Fibroblast of lung (primary cell): ENCODE data around the gene IZUMO4. TPM values are rescaled to one million over a fixed set of nuclear protein-coding genes. Genes with fewer than 3 reads are reported as not detected.

ENCODE experiments used
- DNase-seq, 2 donors: peaks; one replicate each; pipeline versions ENCODE4 v3.0.0 to v3.0.0-alpha.2; 2010; ENCODE audit warnings: low read depth in 2 of 2
- H2AFZ ChIP-seq: 2 replicates; pipeline ENCODE4 v1.5.1; 2012; ENCODE audit warnings: low read length, control low read depth, inconsistent platforms
- H3K27ac ChIP-seq: 2 replicates; pipeline ENCODE4 v1.5.1; 2011; ENCODE audit warnings: low read length, control low read depth; ENCODE audit not compliant: insufficient read depth
- H3K27me3 ChIP-seq: 2 replicates; pipeline ENCODE4 v1.5.1; 2011; ENCODE audit warnings: mild to moderate bottlenecking, low read length; ENCODE audit not compliant: control insufficient read depth, insufficient read depth
- H3K36me3 ChIP-seq: 2 replicates; pipeline ENCODE4 v1.5.1; 2011; ENCODE audit warnings: low read length; ENCODE audit not compliant: control insufficient read depth, insufficient read depth
- H3K4me1 ChIP-seq: 2 replicates; pipeline ENCODE4 v1.5.1; 2011; ENCODE audit warnings: low read length; ENCODE audit not compliant: control insufficient read depth, insufficient read depth; ENCODE audit errors: extremely low read depth
- H3K4me2 ChIP-seq: 2 replicates; pipeline ENCODE4 v1.5.1; 2011; ENCODE audit warnings: low read length, control low read depth; ENCODE audit not compliant: insufficient read depth; ENCODE audit errors: extremely low read depth
- H3K4me3 ChIP-seq, 4 experiments: fragments of 200-600 bp in 1 of 4; sonication (generic) in 1 of 4; replicated peaks in 1 of 4; 2 replicates each; pipeline ENCODE4 v1.5.1; 2011 to 2016; ENCODE audit warnings: low read length in 4 of 4, low read depth in 3 of 4, mild to moderate bottlenecking in 3 of 4, control low read depth in 2 of 4, inconsistent platforms in 1 of 4, mixed read lengths in 1 of 4; ENCODE audit not compliant: insufficient read depth in 1 of 4; ENCODE audit errors: control extremely low read depth in 1 of 4
- H3K79me2 ChIP-seq: 2 replicates; pipeline ENCODE4 v1.5.1; 2012; ENCODE audit warnings: mild to moderate bottlenecking, low read length, inconsistent platforms; ENCODE audit not compliant: control insufficient read depth, insufficient read depth
- H3K9ac ChIP-seq: 2 replicates; pipeline ENCODE4 v1.5.1; 2011; ENCODE audit warnings: mild to moderate bottlenecking, low read length, control low read depth; ENCODE audit not compliant: insufficient read depth
- H3K9me3 ChIP-seq: 2 replicates; pipeline ENCODE4 v1.5.1; 2012; ENCODE audit warnings: low read depth, low read length; ENCODE audit not compliant: control insufficient read depth, insufficient read depth
- H4K20me1 ChIP-seq: 2 replicates; pipeline ENCODE4 v1.5.1; 2011; ENCODE audit warnings: low read length; ENCODE audit not compliant: control insufficient read depth, insufficient read depth; ENCODE audit errors: extremely low read depth
- EZH2 ChIP-seq: IDR thresholded peaks from 2 replicates; pipeline ENCODE4 v1.5.1; 2012; ENCODE audit warnings: low read length, control low read depth, mild to moderate bottlenecking; ENCODE audit errors: missing control alignments
- polyA plus RNA-seq, 2 donors: library from polyadenylated mRNA; depleted of rRNA in 1 of 2; stranded (reverse) in 1 of 2; unstranded in 1 of 2; fragments of >200 nt; gene quantifications; 2 replicates each; pipeline ENCODE4 v1.2.1, GENCODE V29; 2011 to 2012; ENCODE audit warnings: missing spikeins in 1 of 2
- total RNA-seq: library from RNA; depleted of rRNA; stranded (reverse); fragments of >200 nt; gene quantifications from 2 replicates; pipeline ENCODE4 v1.2.1, GENCODE V29; 2014
- TF ChIP-seq, protein P1 (sequence below), 2 donors: IDR thresholded peaks in 1 of 2; conservative IDR thresholded peaks in 1 of 2; 1 replicate in 1 of 2; 2 replicates in 1 of 2; pipeline ENCODE4 v1.5.1; 2011 to 2012; ENCODE audit warnings: low read length in 2 of 2, control low read depth in 1 of 2, inconsistent platforms in 1 of 2, low read depth in 1 of 2, mild to moderate bottlenecking in 1 of 2

Gene IZUMO4
- total and polyA plus RNA-seq, 2 donors (not counting 1 experiment from before 2014, with no cell fraction given) = 0.56 to 1.3 TPM

DNA sequence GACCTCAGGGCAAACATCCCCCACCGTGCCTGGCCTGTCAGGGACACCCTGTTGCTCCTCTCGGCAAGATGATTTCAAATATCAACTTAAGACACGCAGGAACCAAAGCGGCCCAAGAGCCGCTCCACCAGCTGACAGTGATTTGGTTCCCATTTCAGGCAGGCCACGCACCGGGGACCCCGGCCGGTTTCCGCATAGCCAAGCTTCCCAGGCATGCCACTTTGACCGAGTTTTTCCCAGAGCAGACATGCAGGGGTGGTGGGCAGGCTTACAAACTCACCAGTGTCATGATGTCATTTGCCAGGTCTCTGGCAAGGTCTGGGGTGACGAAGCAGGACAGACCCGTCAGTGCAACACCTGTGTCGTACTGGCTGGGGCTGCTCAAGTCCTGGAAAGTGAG, 35.5 kb downstream of the IZUMO4 start:
- peaks cover 33% of the 10 kb centered on the region for H3K36me3 ChIP-seq
- H3K4me2 ChIP-seq = no peak overlapping the region
- no peaks in the 10 kb centered on the region for H3K4me1 ChIP-seq
- no peak overlapping the region for H3K4me3 ChIP-seq
- no peaks in the 10 kb centered on the region for H4K20me1 ChIP-seq
- H2AFZ ChIP-seq = no peak overlapping the region
- no peak overlapping the region for H3K27ac ChIP-seq
- no peaks in the 10 kb centered on the region for H3K9me3 ChIP-seq
- peaks cover 33% of the 10 kb centered on the region for H3K79me2 ChIP-seq
- no peak for DNase-seq
- H3K27me3 ChIP-seq = no peaks in the 10 kb centered on the region
- no peak for TF ChIP-seq EZH2
- TF ChIP-seq, protein P1, sequence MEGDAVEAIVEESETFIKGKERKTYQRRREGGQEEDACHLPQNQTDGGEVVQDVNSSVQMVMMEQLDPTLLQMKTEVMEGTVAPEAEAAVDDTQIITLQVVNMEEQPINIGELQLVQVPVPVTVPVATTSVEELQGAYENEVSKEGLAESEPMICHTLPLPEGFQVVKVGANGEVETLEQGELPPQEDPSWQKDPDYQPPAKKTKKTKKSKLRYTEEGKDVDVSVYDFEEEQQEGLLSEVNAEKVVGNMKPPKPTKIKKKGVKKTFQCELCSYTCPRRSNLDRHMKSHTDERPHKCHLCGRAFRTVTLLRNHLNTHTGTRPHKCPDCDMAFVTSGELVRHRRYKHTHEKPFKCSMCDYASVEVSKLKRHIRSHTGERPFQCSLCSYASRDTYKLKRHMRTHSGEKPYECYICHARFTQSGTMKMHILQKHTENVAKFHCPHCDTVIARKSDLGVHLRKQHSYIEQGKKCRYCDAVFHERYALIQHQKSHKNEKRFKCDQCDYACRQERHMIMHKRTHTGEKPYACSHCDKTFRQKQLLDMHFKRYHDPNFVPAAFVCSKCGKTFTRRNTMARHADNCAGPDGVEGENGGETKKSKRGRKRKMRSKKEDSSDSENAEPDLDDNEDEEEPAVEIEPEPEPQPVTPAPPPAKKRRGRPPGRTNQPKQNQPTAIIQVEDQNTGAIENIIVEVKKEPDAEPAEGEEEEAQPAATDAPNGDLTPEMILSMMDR (conservative IDR thresholded peaks at IDR 0.05 in 1 of 2, IDR thresholded peaks at IDR 0.05 in 1 of 2; ENCODE audit: low read depth in 1 of 2, low read length in 2 of 2) = no peak
- no peak overlapping the region for H3K9ac ChIP-seq

DNA sequence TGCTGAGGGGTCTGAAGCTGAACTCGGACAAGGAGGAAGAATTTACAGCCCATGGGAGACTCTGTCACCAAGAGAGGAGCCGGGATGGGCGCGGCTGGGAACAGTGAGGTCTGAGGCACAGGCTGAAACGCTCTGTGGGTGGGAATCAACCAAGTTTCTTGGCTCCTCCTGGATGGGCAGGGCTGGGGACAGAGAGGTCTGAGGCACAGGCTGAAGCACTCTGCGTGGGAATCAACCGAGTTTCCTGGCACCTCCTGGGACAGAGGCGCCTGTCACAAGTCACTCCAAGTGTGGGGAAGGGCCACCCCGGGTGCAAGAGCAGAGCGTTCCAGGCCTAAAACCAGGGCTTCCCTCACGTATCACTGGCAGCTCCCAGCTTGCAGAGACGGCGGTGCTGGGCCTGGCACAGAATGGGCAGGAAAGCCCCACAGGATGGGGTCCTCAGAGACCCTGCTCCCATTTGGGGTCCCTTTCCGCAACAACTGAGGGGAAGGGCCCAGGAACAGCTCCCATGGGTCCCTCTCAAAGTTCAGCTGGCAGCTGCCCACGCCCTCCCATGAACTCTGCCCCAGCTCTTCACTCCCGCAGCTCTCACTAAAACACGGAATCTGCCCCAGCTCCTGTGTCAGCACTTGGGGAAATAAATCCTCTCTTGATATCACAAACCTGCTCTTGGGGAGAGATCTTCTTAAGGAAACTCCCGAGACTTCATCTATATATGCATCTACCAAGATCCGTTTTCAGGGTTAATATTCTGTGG, 36.2 kb downstream of the IZUMO4 start:
- Histone ChIP-seq H3K4me1 (no peaks in the 10 kb centered on the region), H3K27me3 (no peaks in the 10 kb centered on the region), H3K27ac (no peak overlapping the region), H3K9me3 (no peaks in the 10 kb centered on the region), H4K20me1 (no peaks in the 10 kb centered on the region), H3K4me3 (no peak overlapping the region), H2AFZ (no peak overlapping the region), H3K4me2 (no peak overlapping the region), H3K36me3 (peaks cover 35% of the 10 kb centered on the region), H3K79me2 (peaks cover 33% of the 10 kb centered on the region), H3K9ac (no peak overlapping the region)
- TF ChIP-seq, protein P1 (conservative IDR thresholded peaks at IDR 0.05 in 1 of 2, IDR thresholded peaks at IDR 0.05 in 1 of 2; ENCODE audit: low read depth in 1 of 2, low read length in 2 of 2) = no peak
- no peak for TF ChIP-seq EZH2
- DNase-seq = no peak

DNA sequence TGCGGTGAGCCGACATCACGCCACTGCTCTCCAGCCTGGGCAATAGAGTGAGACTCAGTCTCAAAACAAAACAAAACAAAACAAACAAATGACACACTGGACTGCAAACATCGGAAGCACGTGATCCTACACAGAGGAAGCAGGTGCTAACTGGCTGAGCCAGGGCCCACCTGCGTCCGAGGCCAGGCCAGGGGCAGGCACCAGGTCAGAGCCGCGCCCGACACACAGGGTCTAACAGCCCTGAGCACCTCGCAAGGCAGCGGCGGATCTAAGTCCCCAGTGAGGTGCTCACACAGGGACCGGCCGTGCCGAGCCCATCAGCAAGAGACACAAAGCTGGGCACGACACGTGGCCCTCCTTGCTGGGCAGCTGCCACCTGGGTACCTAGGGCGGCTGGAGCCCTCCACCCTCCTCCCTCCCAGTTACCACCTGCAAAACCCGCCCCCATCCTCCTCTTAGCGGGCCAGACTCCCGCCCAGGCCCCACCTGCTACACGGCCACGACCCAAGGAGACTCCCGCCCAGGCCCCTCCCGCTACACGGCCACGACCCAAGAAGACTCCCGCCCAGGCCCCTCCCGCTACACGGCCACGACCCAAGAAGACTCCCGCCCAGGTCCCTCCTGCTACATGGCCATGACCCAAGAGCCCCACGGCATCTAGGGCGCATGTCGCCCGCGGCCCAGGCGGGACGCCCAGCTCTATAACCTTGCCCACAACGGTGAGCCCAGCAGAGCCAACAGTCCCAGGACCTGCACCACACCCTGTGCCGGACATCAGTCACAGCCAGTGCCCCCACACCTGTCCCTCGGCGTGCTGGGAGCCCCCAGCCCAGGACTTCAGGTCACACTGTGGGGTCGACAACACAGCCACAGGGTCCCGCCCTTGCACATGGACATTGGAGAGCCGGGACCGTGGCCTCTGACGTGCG, 39.0 kb downstream of the IZUMO4 start:
- H3K27ac ChIP-seq = no peak overlapping the region
- no peak for DNase-seq
- no peak overlapping the region for H3K4me3 ChIP-seq
- H2AFZ ChIP-seq = no peak overlapping the region
- peaks cover 36% of the 10 kb centered on the region for H3K36me3 ChIP-seq
- no peaks in the 10 kb centered on the region for H3K4me1 ChIP-seq
- no peaks in the 10 kb centered on the region for H4K20me1 ChIP-seq
- no peaks in the 10 kb centered on the region for H3K27me3 ChIP-seq
- H3K79me2 ChIP-seq = peaks cover 45% of the 10 kb centered on the region
- no peaks in the 10 kb centered on the region for H3K9me3 ChIP-seq
- no peak overlapping the region for H3K4me2 ChIP-seq
- no peak for TF ChIP-seq EZH2
- TF ChIP-seq, protein P1 (conservative IDR thresholded peaks at IDR 0.05 in 1 of 2, IDR thresholded peaks at IDR 0.05 in 1 of 2; ENCODE audit: low read depth in 1 of 2, low read length in 2 of 2) = no peak
- H3K9ac ChIP-seq = no peak overlapping the region
